ENCODE results near the gene SRRT. TPM values are rescaled to one million over a fixed set of nuclear protein-coding genes. Genes with fewer than 3 reads are reported as not detected.

Gene SRRT
- total and polyA plus RNA-seq, 4 donors, result 27.2 to 45.0 (median 30.3) TPM

DNA sequence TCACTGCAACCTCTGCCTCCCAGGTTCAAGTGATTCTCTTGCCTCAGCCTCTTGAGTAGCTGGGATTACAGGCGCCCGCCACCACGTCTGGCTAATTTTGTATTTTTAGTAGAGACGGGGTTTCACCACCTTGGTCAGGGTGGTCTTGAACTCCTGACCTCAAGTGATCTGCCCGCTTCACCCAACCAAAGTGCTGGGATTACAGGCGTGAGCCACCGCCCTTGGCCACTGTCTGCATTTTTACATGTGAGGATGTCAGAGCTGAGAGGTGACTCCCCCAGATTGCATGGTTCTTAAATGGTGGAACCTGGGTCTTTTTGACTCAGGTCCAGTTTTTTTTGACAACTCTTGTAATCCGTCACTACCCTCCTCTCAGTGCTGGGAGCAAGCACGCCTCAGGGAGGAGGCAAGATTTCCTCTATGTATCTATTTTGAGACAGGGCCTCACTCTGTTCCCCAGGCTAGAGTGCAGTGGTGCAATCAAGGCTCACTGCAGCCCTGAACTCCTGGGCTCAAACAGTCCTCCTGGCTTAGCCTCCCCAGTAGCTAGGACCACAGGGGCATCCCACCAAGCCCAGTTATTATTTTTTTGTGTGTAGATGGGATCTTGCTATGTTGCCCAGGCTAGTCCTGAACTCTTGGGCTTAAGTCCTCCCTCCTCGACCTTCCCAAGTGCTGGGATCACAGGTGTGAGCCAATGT, 1.2 kb upstream of the SRRT start:
- H3K4me1 ChIP-seq (ENCODE audit: control insufficient read depth in 4 of 4, insufficient read depth in 4 of 4, low read length in 3 of 4), result peaks cover 0 to 30% (median 26%) of the 10 kb centered on the region in 4 donors
- no peaks in the 10 kb centered on the region for H3K27me3 ChIP-seq (ENCODE audit: control insufficient read depth in 4 of 4, insufficient read depth in 4 of 4, low read length in 3 of 4)
- 94% methylated on average over 10 of the region's 10 CpGs for WGBS
- H3K4me3 ChIP-seq (ENCODE audit: low read depth in 1 of 3, low read length in 3 of 3), result peak overlapping the region; percentile 86 to 88 (median 86)
- H3K36me3 ChIP-seq (ENCODE audit: control insufficient read depth in 4 of 4, insufficient read depth in 3 of 4, low read depth in 1 of 4, low read length in 3 of 4), result peaks cover 2 to 34% (median 17%) of the 10 kb centered on the region in 4 donors
- H3K27ac ChIP-seq (ENCODE audit: low read depth in 1 of 2, low read length in 2 of 2), result peak overlapping the region in 1 of 2 donors; percentile 88
- TF ChIP-seq GABPA (IDR thresholded peaks at IDR 0.05 in 1 of 2, conservative IDR thresholded peaks at IDR 0.05 in 1 of 2), result no peak
- TF ChIP-seq NR2F2 (IDR thresholded peaks at IDR 0.05), result no peak
- TF ChIP-seq, protein P1, sequence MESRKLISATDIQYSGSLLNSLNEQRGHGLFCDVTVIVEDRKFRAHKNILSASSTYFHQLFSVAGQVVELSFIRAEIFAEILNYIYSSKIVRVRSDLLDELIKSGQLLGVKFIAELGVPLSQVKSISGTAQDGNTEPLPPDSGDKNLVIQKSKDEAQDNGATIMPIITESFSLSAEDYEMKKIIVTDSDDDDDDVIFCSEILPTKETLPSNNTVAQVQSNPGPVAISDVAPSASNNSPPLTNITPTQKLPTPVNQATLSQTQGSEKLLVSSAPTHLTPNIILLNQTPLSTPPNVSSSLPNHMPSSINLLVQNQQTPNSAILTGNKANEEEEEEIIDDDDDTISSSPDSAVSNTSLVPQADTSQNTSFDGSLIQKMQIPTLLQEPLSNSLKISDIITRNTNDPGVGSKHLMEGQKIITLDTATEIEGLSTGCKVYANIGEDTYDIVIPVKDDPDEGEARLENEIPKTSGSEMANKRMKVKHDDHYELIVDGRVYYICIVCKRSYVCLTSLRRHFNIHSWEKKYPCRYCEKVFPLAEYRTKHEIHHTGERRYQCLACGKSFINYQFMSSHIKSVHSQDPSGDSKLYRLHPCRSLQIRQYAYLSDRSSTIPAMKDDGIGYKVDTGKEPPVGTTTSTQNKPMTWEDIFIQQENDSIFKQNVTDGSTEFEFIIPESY (IDR thresholded peaks at IDR 0.05), result no peak
- TF ChIP-seq TAF1 (conservative IDR thresholded peaks at IDR 0.05), result no peak
- TF ChIP-seq HNF4A (conservative IDR thresholded peaks at IDR 0.05), result no peak
- no peak for TF ChIP-seq RAD21 (IDR thresholded peaks at IDR 0.05)
- no peak for TF ChIP-seq SP1 (IDR thresholded peaks at IDR 0.05)
- TF ChIP-seq HNF4G (IDR thresholded peaks at IDR 0.05), result no peak
- no peak for TF ChIP-seq FOXA1 (IDR thresholded peaks at IDR 0.05)
- TF ChIP-seq YY1 (IDR thresholded peaks at IDR 0.05), result no peak
- TF ChIP-seq FOXA2 (IDR thresholded peaks at IDR 0.05), result no peak
- TF ChIP-seq, protein P2, sequence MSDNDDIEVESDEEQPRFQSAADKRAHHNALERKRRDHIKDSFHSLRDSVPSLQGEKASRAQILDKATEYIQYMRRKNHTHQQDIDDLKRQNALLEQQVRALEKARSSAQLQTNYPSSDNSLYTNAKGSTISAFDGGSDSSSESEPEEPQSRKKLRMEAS (IDR thresholded peaks at IDR 0.05), result no peak
- no peak for TF ChIP-seq EGR1 (IDR thresholded peaks at IDR 0.05; ENCODE audit: low read depth in 2 of 2)
- no peak for TF ChIP-seq JUND (IDR thresholded peaks at IDR 0.05)
- H3K9ac ChIP-seq (ENCODE audit: low read depth in 1 of 2, low read length in 2 of 2), result peak overlapping the region in 1 of 2 donors; percentile 1
- no peaks in the 10 kb centered on the region for H3K9me3 ChIP-seq (ENCODE audit: control insufficient read depth in 4 of 4, low read length in 3 of 4)
- DNase-seq (ENCODE audit: low spot score), result no peak

DNA sequence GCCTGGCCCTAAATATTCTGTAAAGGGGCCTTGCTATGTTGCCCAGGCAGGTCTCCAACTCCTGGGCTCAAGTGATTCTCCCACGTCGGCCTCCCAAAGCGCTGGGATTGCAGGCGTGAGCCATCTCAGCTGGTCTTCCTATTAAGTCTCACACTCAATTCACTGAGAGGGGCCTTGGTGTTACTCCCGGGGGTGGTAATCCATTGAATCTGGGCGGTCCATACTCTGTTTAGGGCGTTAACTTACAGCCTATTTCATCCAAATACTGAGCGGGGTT, 665 bp upstream of the SRRT start:
- TF ChIP-seq RAD21 (IDR thresholded peaks at IDR 0.05), result no peak
- TF ChIP-seq RXRA (IDR thresholded peaks at IDR 0.05), result no peak
- TF ChIP-seq GABPA (IDR thresholded peaks at IDR 0.05 in 1 of 2, conservative IDR thresholded peaks at IDR 0.05 in 1 of 2), result no peak
- no peak for TF ChIP-seq TAF1 (conservative IDR thresholded peaks at IDR 0.05)
- no peak for TF ChIP-seq NR2F2 (IDR thresholded peaks at IDR 0.05)
- TF ChIP-seq, protein P2 (IDR thresholded peaks at IDR 0.05), result no peak
- no peak for TF ChIP-seq YY1 (IDR thresholded peaks at IDR 0.05)
- TF ChIP-seq SP1 (IDR thresholded peaks at IDR 0.05), result no peak
- no peaks in the 10 kb centered on the region for H3K9me3 ChIP-seq (ENCODE audit: control insufficient read depth in 4 of 4, low read length in 3 of 4)
- peak overlapping the region; percentile 88 to 93 for H3K27ac ChIP-seq (ENCODE audit: low read depth in 1 of 2, low read length in 2 of 2)
- peak overlapping the region; percentile 86 to 88 (median 86) for H3K4me3 ChIP-seq (ENCODE audit: low read depth in 1 of 3, low read length in 3 of 3)
- no peak for DNase-seq (ENCODE audit: low spot score)
- peaks cover 2 to 34% (median 17%) of the 10 kb centered on the region in 4 donors for H3K36me3 ChIP-seq (ENCODE audit: control insufficient read depth in 4 of 4, insufficient read depth in 3 of 4, low read depth in 1 of 4, low read length in 3 of 4)
- H3K4me1 ChIP-seq (ENCODE audit: control insufficient read depth in 4 of 4, insufficient read depth in 4 of 4, low read length in 3 of 4), result peaks cover 0 to 25% (median 24%) of the 10 kb centered on the region in 4 donors
- peak overlapping the region in 1 of 2 donors; percentile 63 for H3K9ac ChIP-seq (ENCODE audit: low read depth in 1 of 2, low read length in 2 of 2)
- 70% methylated on average over 8 of the region's 8 CpGs for WGBS
- no peaks in the 10 kb centered on the region for H3K27me3 ChIP-seq (ENCODE audit: control insufficient read depth in 4 of 4, insufficient read depth in 4 of 4, low read length in 3 of 4)

- H3K4me3 ChIP-seq (ENCODE audit: low read depth in 1 of 3, low read length in 3 of 3), result peak overlapping the region; percentile 86 to 88 (median 86)
- peaks cover 0 to 25% (median 24%) of the 10 kb centered on the region in 4 donors for H3K4me1 ChIP-seq (ENCODE audit: control insufficient read depth in 4 of 4, insufficient read depth in 4 of 4, low read length in 3 of 4)
- no peak for DNase-seq (ENCODE audit: low spot score)
- peak overlapping the region; percentile 88 to 93 for H3K27ac ChIP-seq (ENCODE audit: low read depth in 1 of 2, low read length in 2 of 2)
- under 1% methylated on average over 39 of the region's 39 CpGs for WGBS
- H3K9me3 ChIP-seq (ENCODE audit: control insufficient read depth in 4 of 4, low read length in 3 of 4), result no peaks in the 10 kb centered on the region
- H3K27me3 ChIP-seq (ENCODE audit: control insufficient read depth in 4 of 4, insufficient read depth in 4 of 4, low read length in 3 of 4), result no peaks in the 10 kb centered on the region
- H3K9ac ChIP-seq (ENCODE audit: low read depth in 1 of 2, low read length in 2 of 2), result peak overlapping the region; percentile 56 to 75
- peaks cover 3 to 31% (median 17%) of the 10 kb centered on the region in 4 donors for H3K36me3 ChIP-seq (ENCODE audit: control insufficient read depth in 4 of 4, insufficient read depth in 3 of 4, low read depth in 1 of 4, low read length in 3 of 4)
- TF ChIP-seq, protein P3, sequence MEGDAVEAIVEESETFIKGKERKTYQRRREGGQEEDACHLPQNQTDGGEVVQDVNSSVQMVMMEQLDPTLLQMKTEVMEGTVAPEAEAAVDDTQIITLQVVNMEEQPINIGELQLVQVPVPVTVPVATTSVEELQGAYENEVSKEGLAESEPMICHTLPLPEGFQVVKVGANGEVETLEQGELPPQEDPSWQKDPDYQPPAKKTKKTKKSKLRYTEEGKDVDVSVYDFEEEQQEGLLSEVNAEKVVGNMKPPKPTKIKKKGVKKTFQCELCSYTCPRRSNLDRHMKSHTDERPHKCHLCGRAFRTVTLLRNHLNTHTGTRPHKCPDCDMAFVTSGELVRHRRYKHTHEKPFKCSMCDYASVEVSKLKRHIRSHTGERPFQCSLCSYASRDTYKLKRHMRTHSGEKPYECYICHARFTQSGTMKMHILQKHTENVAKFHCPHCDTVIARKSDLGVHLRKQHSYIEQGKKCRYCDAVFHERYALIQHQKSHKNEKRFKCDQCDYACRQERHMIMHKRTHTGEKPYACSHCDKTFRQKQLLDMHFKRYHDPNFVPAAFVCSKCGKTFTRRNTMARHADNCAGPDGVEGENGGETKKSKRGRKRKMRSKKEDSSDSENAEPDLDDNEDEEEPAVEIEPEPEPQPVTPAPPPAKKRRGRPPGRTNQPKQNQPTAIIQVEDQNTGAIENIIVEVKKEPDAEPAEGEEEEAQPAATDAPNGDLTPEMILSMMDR (IDR thresholded peaks at IDR 0.05; ENCODE audit: low read depth, low read length, missing input control), result no peak
- TF ChIP-seq NR2F2 (IDR thresholded peaks at IDR 0.05) (no peak), RXRA (IDR thresholded peaks at IDR 0.05) (no peak), FOXA1 (IDR thresholded peaks at IDR 0.05) (no peak), GABPA (IDR thresholded peaks at IDR 0.05 in 1 of 2, conservative IDR thresholded peaks at IDR 0.05 in 1 of 2) (no peak), RAD21 (IDR thresholded peaks at IDR 0.05) (no peak), SP1 (IDR thresholded peaks at IDR 0.05) (no peak), HNF4A (conservative IDR thresholded peaks at IDR 0.05) (no peak), FOXA2 (IDR thresholded peaks at IDR 0.05) (no peak), JUND (IDR thresholded peaks at IDR 0.05) (no peak), HNF4G (IDR thresholded peaks at IDR 0.05) (no peak), TAF1 (conservative IDR thresholded peaks at IDR 0.05) (no peak), ATF3 (IDR thresholded peaks at IDR 0.05) (no peak), EGR1 (IDR thresholded peaks at IDR 0.05; ENCODE audit: low read depth in 2 of 2) (no peak)
- TF ChIP-seq, protein P1 (IDR thresholded peaks at IDR 0.05), result no peak
- TF ChIP-seq, protein P2 (IDR thresholded peaks at IDR 0.05), result no peak
These were observed 451 bp downstream of the SRRT start for GRCh38 chr7:100875356-100875751.

Data from liver (tissue), 9 donors.